ENCODE data around the gene FGF11.

Gene FGF11

DNA sequence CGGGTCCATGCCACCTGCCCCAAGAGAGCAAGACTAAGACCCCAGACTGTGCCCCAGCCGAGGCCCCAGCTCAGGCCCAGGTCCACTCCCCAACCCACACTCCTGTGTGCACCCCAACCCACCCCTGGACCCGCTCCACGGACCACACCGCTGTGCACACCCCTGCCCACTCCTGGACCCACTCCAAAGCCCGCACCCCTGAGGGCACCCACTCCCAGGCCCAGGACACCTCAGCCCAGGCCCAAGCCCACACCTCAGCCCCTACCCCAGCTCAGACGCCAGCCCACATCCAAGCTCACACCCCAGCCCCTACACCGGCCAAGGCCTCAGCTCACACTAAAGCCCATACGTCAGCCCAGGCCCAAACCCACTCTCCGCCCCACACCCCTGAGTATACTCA is 9.6 kb upstream of the FGF11 start:
- in situ Hi-C loops (cut with MboI; ENCODE audit: low sequenced_read_pairs): no loop called here

DNA sequence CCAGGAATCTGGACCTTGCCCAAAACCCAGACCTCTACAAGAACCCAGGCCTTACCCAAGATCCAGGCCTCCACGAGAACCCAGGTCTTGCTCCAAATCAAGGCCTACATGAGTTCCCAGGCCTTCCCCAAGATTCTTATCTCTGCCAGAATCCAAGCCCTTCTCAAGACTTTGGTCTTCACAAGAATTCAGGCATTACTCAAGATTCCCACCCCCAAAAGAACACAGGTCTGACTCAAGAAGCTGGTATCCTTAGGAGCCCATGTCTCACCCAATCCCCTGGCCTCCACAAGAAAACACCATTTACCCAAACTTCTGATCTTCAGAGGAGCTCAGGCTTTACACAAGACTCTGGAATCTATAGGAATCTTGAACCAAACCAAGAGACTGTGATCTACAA is 8.1 kb upstream of the FGF11 start:
- in situ Hi-C loops (cut with MboI; ENCODE audit: low sequenced_read_pairs): no loop called here

DNA sequence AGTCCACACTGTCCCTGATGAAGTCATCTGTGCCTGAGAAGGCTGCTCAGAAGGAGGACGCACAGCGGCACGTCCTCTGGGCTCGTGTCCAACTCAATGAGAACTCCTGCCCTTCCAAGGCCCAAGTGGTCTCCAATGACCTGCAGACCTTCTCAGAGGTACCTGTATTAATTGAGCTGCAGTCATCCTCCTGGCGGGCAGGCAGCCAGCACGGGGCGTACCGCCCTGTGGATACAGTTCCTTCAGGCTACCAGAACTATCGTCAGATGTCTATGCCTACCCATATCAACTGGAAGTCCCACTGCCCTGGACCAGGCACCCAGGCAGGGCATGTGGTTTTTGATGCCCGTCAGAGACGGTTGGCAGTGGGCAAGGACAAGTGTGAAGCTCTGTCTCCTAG is 7.0 kb upstream of the FGF11 start:
- in situ Hi-C loops (cut with MboI; ENCODE audit: low sequenced_read_pairs): no loop called here

DNA sequence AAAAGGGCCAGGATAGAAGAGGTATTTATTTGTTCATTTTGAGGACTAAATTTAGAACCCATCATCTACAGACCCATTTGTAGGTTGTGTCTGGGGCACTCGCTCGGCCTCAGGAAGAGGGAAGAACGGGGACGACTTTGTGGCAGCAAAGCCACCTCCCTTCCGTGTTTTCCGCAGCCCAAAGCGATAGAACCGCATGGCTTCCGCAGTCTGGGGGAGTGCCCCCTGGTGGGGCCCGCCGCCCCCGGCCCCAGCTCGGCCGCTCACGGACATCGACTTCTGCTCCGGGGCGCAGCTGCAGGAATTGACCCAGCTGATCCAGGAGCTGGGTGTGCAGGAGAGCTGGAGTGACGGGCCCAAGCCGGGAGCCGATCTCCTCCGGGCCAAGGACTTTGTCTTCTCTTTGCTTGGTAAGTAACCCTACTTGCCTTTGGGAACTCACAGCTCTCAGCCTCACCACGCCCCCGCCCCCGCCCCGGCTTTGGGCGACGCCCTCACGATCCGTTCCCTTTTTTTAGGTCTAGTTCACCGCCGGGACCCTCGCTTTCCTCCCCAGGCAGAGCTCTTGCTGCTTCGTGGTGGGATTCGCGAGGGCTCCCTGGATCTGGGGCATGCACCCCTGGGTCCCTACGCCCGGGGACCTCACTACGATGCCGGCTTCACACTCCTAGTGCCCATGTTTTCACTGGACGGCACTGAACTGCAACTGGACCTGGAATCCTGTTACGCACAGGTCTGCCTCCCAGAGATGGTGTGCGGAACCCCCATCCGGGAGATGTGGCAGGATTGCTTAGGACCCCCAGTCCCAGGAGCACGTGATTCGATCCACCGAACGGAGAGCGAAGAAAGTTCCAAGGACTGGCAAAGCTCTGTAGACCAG is 3.4 kb upstream of the FGF11 start:
- in situ Hi-C loops (cut with MboI; ENCODE audit: low sequenced_read_pairs): no loop called here

DNA sequence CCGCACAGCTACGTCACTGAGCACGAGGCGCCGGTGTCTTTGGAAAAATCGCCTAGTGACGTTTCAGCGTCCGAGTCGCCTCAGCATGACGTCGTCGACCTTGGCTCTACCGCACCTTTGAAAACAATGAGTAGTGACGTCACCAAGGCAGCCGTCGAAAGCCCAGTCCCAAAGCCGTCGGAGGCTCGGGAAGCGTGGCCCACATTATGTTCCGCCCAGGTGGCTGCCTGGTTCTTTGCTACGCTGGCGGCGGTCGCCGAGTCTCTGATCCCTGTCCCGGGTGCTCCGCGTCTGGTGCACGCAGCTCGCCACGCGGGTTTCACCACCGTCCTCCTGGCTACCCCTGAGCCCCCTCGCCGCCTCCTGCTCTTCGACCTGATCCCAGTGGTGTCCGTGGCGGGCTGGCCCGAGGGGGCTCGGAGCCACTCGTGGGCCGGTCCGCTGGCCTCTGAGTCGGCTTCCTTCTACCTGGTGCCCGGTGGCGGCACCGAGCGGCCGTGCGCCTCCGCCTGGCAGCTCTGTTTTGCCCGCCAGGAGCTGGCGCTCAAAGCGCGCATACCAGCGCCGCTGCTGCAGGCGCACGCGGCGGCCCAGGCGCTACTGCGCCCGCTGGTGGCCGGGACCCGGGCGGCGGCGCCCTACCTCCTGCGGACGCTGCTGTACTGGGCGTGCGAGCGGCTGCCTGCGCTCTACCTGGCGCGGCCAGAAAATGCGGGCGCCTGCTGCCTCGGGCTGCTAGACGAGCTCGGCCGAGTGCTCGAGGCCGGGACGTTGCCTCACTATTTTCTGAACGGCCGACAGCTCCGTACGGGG is 2.5 kb upstream of the FGF11 start:
- in situ Hi-C loops (cut with MboI; ENCODE audit: low sequenced_read_pairs): no loop called here

DNA sequence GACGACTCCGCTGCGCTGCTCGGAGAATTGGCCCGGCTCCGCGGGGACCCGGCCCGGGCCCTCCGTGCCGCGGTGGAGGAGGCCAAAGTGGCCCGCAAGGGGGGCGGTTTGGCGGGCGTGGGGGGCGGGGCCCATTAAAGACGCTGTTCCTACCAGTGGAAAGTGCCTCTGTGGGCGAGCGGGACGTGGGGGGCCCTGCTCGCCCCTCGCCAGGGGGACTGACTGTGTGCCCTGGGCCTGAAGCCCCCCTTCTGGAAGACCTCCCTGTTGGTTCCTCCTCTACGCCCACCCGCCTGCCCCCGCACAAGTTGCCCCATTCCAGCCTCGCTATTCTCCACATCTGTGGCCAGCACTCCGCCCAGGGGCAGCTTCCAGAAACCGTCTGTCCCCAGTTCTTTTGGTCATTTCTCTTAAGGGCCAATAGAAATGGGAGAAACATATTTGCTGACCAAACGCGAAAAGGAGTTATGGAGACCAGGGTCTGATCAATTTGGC is 1.9 kb upstream of the FGF11 start:
- in situ Hi-C loops (cut with MboI; ENCODE audit: low sequenced_read_pairs): no loop called here

DNA sequence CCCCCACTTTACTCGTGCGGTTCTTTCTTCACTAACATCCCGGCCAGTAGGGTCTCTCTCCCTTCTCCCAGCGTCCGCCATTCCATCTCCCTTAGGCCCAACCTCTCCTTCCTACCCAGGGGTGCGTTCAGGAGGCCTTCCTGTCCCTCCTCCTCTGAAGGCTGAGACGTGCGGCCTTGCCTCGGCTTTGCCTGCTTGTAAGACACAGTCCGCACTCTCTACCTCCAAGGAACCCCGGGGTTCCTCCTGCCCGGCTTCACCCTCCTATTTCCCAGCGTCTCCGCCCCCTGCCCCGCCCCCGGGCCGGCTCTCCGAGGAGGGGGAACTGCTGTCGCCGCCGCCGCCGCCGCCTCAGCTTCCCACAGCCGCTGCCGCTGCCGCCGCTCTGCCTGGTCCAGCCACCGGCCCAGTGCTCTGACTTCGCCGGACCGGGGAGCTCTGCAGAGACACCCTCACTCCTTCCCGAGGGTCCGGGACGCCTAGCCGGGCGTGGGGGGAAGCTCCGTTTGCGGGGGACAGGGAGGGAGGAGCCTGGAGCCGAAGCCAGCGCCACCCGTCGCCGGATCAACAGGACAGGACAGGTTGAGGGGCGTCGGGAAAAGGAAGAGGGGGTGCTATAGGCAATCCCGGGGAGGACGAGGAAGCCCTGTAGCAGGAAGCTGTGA is 1.2 kb upstream of the FGF11 start:
- in situ Hi-C loops (cut with MboI; ENCODE audit: low sequenced_read_pairs): no loop called here

DNA sequence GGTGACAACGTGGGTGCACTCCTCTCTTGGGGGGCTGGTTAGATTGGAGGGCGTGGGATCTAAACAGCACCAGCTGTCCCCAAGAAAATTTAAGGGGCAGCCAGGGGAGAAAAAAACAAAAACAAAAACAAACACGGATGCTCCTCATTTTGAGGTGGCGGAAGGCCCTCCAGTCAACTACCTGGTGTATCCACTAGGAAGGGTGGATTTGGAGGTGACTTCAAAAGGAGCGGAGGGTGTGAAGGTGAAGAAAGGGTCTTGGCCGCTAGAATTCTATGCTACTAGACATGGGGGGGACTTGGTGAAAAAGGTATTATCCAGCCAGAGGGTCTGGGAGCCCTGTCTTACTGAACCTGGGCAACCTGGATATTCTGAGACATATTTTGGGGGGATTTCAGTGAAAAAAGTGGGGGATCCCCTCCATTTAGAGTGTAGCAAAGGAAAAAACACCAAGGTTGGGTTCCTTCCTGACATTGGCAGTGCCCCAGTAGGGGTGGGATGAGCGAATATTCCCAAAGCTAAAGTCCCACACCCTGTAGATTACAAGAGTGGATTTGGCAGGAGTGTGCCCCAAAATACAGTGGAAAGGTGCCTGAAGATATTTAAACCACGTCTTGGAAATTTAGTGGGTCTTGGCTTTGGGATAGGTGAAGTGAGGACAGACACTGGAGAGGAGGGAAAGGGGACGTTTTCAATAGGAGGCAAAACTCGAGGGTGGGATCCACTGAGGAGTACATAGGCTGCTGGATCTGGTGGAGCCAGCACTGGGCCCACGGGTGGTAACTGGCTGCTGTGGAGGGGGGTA is 454 bp upstream of the FGF11 start:
- in situ Hi-C loops (cut with MboI; ENCODE audit: low sequenced_read_pairs): no loop called here

DNA sequence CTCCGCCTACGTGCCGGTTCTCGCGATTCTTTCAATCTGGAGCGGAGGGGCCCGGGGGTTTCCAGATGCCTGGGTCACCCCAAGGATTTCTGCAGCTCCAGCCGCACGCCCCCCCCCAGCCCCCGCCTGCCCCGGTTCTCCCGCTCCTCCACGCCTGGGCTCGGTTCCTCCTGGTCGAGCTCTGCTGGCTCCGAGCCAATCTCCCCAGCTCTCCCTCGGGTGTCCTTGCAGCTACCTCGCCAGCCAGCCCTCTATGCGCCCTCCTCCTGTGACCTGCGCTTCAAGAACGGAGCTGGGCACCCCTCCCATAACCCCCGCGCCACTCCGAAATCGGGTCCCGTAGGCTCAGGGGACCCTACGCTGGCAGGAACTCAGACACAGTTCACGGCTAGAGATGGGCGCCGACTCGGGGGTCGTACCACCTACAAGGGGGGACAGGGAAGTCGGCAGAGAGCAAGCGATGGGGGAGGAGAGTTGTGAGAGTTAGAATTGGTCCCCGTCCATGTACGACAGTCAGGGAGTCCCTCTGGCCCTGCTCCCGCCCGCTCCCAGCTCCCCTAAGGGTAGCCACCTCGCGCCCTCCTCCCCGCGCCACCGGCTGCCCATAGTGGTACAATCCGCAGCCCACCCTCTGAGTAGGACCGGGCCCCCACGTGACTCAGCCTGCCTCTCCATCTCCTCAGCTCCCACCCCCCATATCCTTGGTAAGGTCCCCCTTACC is 961 bp downstream of the FGF11 start:
- in situ Hi-C loops (cut with MboI; ENCODE audit: low sequenced_read_pairs): no loop called here

DNA sequence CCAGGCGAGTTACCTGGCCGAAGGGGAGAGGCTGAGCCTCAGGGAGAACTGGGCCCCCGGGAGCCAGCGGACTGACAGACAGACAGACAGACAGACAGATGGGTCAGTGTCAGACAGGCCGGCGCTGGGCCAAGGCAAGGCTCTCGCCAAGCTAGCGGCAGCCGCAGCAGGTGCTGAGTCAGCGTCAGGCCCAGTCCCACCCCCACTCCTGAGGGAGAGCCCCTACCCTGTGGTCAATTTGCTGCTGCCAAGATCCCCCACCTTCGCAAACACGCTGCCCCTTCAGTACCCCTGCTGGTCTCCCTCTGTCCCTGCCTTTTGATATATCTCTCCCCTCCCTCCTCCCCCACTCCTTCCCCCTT is 1.5 kb downstream of the FGF11 start:
- in situ Hi-C loops (cut with MboI; ENCODE audit: low sequenced_read_pairs): no loop called here

DNA sequence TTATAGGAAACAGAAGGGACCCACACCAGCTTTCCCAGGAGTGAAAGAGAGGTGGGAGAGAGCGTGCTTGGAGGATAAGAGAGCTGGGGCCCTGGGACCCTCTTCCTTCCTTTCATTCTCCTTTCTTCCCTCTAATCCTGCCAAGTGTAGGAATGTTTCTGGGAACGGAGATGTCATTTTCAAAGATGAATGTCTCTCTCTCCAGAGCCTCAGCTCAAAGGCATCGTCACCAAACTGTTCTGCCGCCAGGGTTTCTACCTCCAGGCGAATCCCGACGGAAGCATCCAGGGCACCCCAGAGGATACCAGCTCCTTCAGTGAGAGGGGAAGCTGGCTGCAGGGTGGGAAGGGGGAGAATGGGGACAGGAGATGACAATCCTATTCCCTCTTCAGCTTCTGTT is 2.0 kb downstream of the FGF11 start:
- in situ Hi-C loops (cut with MboI; ENCODE audit: low sequenced_read_pairs): no loop called here

DNA sequence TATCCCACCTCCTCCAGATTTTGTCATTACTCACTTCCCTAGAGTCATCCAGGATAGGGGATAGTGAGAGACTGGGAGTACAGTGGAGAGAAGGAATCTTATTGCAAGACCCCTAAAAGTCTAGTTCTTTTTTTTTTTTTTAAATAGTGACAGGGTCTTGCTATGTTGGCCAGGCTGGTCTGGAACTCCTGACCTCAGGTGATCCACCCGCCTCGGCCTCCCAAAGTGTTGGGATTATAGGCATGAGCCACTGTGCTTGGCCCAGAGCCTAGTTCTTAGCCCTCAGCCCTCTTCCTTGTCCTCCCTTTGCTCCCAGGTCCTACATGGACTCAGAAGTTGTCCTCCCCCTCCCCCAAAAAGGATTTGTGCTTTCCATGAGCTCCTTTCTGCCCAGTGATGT is 2.8 kb downstream of the FGF11 start:
- in situ Hi-C loops (cut with MboI; ENCODE audit: low sequenced_read_pairs): no loop called here

DNA sequence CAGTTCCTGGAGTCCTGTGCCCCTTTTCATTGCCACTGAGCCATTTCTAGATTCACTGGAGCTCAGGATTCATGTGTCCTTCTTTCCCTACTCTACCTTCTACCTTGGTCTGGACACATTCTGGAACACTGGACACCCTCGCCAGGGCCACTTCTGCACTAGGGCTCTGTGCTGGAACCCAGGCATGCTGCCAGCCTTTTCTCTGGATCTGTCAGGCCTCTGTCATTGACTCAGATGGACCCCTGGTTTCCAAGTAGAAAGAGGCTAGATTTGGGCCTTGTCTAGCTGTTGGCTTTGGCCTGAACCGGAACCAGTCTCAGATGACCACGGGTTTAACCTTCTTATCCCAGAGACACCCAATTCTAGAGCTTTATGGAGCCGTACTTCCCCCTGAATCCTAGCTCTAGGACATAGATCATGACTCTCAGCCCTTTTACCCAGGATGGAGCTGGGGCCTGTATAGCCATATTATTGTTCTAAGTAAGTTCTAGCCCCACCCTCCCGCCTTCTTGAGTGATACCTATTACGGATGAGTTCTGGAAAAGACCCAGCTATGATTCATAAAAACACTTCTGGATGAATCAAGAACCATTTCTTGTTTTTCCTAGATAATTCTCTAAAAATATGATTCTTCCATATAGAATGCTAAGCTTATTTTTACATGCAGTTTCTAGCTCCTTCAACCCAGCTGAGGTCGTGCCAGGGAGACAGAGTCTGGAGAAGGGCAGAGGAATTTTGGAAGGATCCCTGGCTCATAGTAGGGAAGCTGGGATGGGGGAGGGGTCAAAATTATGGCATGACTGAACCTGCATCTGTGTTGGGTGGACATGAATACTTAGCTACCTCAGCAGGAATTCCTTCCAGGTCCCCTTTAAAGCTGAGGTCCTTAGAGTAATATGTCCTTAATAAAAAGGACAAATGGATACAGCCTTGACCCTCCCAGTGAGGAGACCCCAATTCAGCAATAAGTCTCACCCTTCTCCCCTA is 4.5 kb downstream of the FGF11 start:
- in situ Hi-C loops (cut with MboI; ENCODE audit: low sequenced_read_pairs): no loop called here

DNA sequence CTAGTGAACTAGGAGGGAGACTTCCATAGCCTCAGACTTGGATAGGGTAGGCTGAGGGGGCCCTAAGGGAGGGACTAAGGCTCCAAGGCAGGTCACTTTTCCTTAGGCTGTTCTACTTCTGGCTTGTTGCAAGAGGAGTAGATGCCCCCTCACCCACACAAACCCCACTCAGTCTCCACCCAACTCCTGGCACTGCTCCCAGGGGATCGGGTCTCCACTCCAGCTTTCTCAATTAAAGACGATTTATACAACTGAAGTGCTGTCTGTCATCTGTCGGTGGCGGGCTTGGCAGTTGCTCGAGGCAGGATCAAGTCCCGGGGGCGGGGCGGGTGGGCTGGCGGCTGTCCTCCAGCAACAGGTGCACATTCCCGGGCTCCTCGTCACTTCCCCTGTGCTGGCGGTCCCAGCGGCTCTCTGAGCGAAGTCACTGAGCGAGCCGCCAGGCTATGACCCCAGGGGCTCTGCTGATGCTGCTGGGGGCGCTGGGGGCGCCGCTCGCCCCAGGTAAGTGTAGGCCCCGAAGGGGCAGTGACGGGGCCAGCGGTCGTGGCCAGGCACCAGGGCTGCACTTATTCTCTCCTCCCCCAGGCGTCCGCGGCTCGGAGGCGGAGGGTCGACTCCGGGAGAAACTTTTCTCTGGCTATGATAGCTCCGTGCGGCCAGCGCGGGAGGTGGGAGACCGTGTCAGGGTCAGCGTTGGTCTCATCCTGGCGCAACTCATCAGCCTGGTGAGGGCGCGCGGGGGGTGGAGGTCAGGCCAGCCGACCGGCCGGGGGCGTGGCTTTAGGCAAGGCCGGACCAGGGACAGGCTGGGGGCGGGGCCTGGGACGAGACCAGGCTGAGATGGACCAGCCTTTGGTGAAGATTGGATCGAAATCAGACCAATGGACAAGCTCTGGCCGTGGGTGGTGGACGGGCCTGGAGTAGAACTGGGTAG is 5.6 kb downstream of the FGF11 start, which contains the start of gene CHRNB1:
TSS of gene CHRNB1 (plus strand) at position 380 of the 937 bp plus-strand sequence. CDS start at position 447, 67 bp downstream.
- in situ Hi-C loops (cut with MboI; ENCODE audit: low sequenced_read_pairs): no loop called here

DNA sequence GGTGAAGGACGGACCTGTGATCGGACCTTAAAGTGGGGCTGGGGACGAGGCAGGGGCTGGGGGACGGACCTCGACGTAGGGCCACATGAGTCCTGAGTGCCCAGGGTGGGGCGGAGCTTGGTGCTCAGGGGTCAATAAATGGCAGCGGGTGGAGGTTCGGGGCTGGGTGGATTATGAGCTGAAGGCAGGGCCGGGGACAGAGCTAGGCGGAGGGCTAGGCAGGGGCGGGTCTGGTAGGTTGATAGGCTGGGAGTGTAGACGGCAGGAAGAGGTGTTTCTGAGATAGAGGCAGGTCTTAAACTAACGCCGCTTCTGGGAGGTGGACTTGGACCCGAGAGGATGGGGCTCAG is 6.3 kb downstream of the FGF11 start:
- in situ Hi-C loops (cut with MboI; ENCODE audit: low sequenced_read_pairs): no loop called here

DNA sequence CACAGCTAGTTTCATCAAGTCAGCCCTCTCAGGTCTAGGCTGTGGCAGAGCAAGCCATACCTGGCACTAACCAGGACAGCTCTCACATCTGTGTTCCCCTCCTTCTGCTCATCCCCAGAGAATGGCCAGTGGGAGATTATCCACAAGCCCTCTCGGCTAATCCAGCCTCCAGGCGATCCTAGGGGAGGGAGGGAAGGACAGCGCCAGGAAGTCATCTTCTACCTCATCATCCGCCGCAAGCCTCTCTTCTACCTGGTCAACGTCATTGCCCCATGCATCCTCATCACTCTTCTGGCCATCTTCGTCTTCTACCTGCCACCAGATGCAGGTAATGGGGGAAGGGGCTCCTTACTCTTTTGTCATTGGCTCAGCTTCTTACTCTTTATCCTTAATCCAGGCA is 9.1 kb downstream of the FGF11 start:
- in situ Hi-C loops (cut with MboI; ENCODE audit: low sequenced_read_pairs): no loop called here

DNA sequence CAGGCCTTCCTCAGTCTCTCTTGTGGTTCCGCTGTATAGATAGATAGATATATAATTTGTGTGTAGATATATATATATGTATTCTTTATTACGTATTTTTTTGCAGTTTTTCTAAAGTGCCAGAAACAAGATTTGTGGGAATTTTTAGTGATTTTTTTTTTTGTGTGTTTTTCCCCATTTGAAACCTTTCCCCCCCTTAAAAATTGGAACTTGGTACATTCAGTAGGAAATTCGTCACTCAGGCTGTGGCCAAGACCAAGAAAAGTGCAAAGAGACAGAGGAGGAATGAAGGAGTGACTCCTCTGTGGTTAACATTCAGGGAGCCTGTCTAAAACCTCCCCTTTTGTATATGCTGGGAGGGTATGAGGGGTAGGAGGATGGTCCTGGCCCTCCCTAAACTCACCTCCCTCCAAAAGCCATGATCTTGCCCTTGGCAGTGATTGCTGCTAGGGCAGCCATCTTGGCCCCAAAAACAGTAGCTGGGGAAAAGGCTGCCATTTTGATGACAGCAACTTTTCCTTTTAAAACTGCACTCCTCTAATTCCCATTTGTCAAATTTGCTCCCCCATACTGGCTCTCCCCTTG is 20.7 kb downstream of the FGF11 start:
- in situ Hi-C loops (cut with MboI; ENCODE audit: low sequenced_read_pairs): no loop called here

Measured in HL-60/S4 treated with retinoic acid at 250 ng/mL for 4 days and 3 days (cell line).